Transverse colon (tissue), 4 donors: ENCODE measurements around the gene SLK. TPM values are rescaled to one million over a fixed set of nuclear protein-coding genes. Genes with fewer than 3 reads are reported as not detected.

Source experiments
- DNase-seq: peaks from one replicate; pipeline ENCODE4 v3.0.0-alpha.2; 2019
- H3K27ac ChIP-seq, 4 donors: fragments of 200-600 bp; sonication (generic); 2 replicates each; pipeline ENCODE4 v1.5.1; 2016 to 2018; ENCODE audit warnings: inconsistent platforms in 4 of 4
- H3K27me3 ChIP-seq: fragments of 200-600 bp; sonication (generic); 2 replicates; pipeline ENCODE4 v1.5.1; 2017; ENCODE audit warnings: inconsistent platforms
- H3K36me3 ChIP-seq, 4 donors: fragments of 200-600 bp; sonication (generic); 2 replicates each; pipeline ENCODE4 v1.5.1; 2017 to 2019; ENCODE audit warnings: inconsistent platforms in 4 of 4
- H3K4me1 ChIP-seq, 4 donors: fragments of 200-600 bp; sonication (generic); 2 replicates each; pipeline ENCODE4 v1.5.1; 2017 to 2020; ENCODE audit warnings: inconsistent platforms in 4 of 4
- H3K4me3 ChIP-seq, 4 donors: fragments of 200-600 bp; sonication (generic); 1 replicate in 1 of 4; 2 replicates in 3 of 4; pipeline versions ENCODE4 v1.5.1 to v1.6.1; 2017 to 2019; ENCODE audit warnings: inconsistent platforms in 4 of 4
- H3K9me3 ChIP-seq, 2 donors: fragments of 200-600 bp; sonication (generic); 2 replicates each; pipeline ENCODE4 v1.5.1; 2017 to 2019; ENCODE audit warnings: inconsistent platforms in 2 of 2
- EP300 ChIP-seq: sonication (generic); formaldehyde crosslinking; IDR thresholded peaks from one replicate; pipeline ENCODE4 v1.6.1; 2017; ENCODE audit warnings: antibody characterized with exemption, low read depth
- POLR2A ChIP-seq: fragments of 450-650 bp; IDR thresholded peaks from one replicate; pipeline ENCODE4 v1.6.1; 2016; ENCODE audit warnings: antibody characterized with exemption, mild to moderate bottlenecking, moderate library complexity
- POLR2AphosphoS5 ChIP-seq, 3 donors: sonication (generic); formaldehyde crosslinking; IDR thresholded peaks; one replicate each; pipeline ENCODE4 v1.6.1; 2016; ENCODE audit warnings: antibody characterized with exemption in 3 of 3
- WGBS, 2 donors: methylation state at CpG; one replicate each; pipeline ENCODE4 v1.1.5; 2018; ENCODE audit warnings: low coverage in 1 of 2; 5-methylcytosine and 5-hydroxymethylcytosine counted together
- in situ Hi-C, 4 donors: fragments of 200-750 bp; cut with MboI; loops; one replicate each; pipeline versions ENCODE4 v1.15.0 to v1.15.1; 2017; ENCODE audit warnings: low sequenced_read_pairs in 3 of 4, low pct_ligation_motif_present in 1 of 4, low pct_unique_long_range_greater_than_20kb in 1 of 4
- intact Hi-C: fragments of 100-400 bp; cut with DNase I; formaldehyde crosslinking; loops from one replicate; pipeline ENCODE4 v1.15.1; 2023; ENCODE audit warnings: low total_unique reads
- total RNA-seq, 4 donors: library from RNA; depleted of rRNA; stranded (reverse); fragments of >200 nt; gene quantifications; one replicate each; pipeline ENCODE4 v1.1.0, GENCODE V29; 2016
- TF ChIP-seq, protein P1 (sequence below), 5 experiments: fragments of 200-600 bp in 3 of 5; fragments of 450-650 bp in 2 of 5; sonication (generic) in 3 of 5; IDR thresholded peaks; 1 replicate in 2 of 5; 2 replicates in 3 of 5; pipeline ENCODE4 v1.5.1; 2016 to 2017; ENCODE audit warnings: antibody characterized with exemption in 5 of 5, inconsistent platforms in 3 of 5, mild to moderate bottlenecking in 2 of 5, moderate library complexity in 1 of 5

The SLK gene
- total RNA-seq, 4 donors from 2014 or later = 33.2 to 76.4 (median 55.7) TPM

- TF ChIP-seq, protein P1, sequence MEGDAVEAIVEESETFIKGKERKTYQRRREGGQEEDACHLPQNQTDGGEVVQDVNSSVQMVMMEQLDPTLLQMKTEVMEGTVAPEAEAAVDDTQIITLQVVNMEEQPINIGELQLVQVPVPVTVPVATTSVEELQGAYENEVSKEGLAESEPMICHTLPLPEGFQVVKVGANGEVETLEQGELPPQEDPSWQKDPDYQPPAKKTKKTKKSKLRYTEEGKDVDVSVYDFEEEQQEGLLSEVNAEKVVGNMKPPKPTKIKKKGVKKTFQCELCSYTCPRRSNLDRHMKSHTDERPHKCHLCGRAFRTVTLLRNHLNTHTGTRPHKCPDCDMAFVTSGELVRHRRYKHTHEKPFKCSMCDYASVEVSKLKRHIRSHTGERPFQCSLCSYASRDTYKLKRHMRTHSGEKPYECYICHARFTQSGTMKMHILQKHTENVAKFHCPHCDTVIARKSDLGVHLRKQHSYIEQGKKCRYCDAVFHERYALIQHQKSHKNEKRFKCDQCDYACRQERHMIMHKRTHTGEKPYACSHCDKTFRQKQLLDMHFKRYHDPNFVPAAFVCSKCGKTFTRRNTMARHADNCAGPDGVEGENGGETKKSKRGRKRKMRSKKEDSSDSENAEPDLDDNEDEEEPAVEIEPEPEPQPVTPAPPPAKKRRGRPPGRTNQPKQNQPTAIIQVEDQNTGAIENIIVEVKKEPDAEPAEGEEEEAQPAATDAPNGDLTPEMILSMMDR (IDR thresholded peaks at IDR 0.05) = no peak
- TF ChIP-seq EP300 = no peak
- no peak for TF ChIP-seq POLR2A
- no peak for TF ChIP-seq POLR2AphosphoS5 (IDR thresholded peaks at IDR 0.05)
- WGBS, 2 donors = 80 to 85% methylated on average over 3 to 8 of the region's 8 CpGs
- H3K27me3 ChIP-seq = no peaks in the 10 kb centered on the region
- H3K9me3 ChIP-seq = no peaks in the 10 kb centered on the region
- no peak overlapping the region for H3K4me3 ChIP-seq
- H3K36me3 ChIP-seq = no peaks in the 10 kb centered on the region
- intact Hi-C loops = no loop called here
- H3K27ac ChIP-seq = no peak overlapping the region
- DNase-seq = no peak
- H3K4me1 ChIP-seq = no peaks in the 10 kb centered on the region
- in situ Hi-C loops = loop anchor here in 1 of 4 donors (25.0 kb wide), 1 partner anchor 174 kb away; no protein-coding TSS in a partner anchor
These were observed 71.6 kb downstream of the SLK start for GRCh38 chr10:104038537-104038936.

GRCh38 chr10:104038958-104039752, 72.2 kb downstream of the SLK start:
- Histone ChIP-seq H3K4me3 (no peak overlapping the region), H3K36me3 (no peaks in the 10 kb centered on the region), H3K9me3 (no peaks in the 10 kb centered on the region), H3K27ac (no peak overlapping the region), H3K27me3 (no peaks in the 10 kb centered on the region), H3K4me1 (no peaks in the 10 kb centered on the region)
- WGBS, 2 donors = 80 to 82% methylated on average over 1 to 7 of the region's 7 CpGs
- TF ChIP-seq, protein P1 (IDR thresholded peaks at IDR 0.05) = no peak
- TF ChIP-seq POLR2A (no peak), POLR2AphosphoS5 (IDR thresholded peaks at IDR 0.05) (no peak), EP300 (no peak)
- DNase-seq = no peak
- in situ Hi-C loops (loop anchor here in 1 of 4 donors (25.0 kb wide), 1 partner anchor 173 kb away; no protein-coding TSS in a partner anchor), intact Hi-C loops (no loop called here)

DNA sequence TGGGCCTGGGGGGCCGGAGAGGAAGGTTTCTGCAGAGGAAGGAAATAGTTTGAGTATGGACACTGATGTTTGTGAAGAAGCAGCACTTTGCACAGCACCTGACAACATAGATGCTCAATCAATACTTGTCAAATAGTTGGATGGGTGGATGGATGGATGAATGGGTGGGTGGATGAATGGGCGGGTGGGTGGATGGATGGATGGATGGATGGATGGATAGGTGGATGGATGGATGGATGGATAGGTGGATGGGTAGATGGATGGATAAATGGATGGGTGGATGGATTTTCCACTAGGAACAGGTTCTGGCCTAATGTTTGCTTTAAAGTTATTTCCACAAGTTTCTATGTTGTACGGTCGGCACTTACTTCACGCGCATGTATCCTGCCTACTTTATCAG, 73.4 kb downstream of the SLK start:
- Histone ChIP-seq H3K36me3 (no peaks in the 10 kb centered on the region), H3K4me3 (no peak overlapping the region), H3K9me3 (no peaks in the 10 kb centered on the region), H3K27me3 (no peaks in the 10 kb centered on the region), H3K4me1 (no peaks in the 10 kb centered on the region), H3K27ac (no peak overlapping the region)
- 50 to 55% methylated on average over 2 to 6 of the region's 6 CpGs for WGBS, 2 donors
- no peak for DNase-seq
- in situ Hi-C loops (loop anchor here in 1 of 4 donors (25.0 kb wide), 1 partner anchor 172 kb away; no protein-coding TSS in a partner anchor), intact Hi-C loops (no loop called here)
- TF ChIP-seq POLR2A (no peak), EP300 (no peak), POLR2AphosphoS5 (IDR thresholded peaks at IDR 0.05) (no peak)
- TF ChIP-seq, protein P1 (IDR thresholded peaks at IDR 0.05) = no peak

GRCh38 chr10:104040862-104041789, 74.2 kb downstream of the SLK start:
- in situ Hi-C loops = loop anchor here in 1 of 4 donors (25.0 kb wide), 1 partner anchor 171 kb away; no protein-coding TSS in a partner anchor
- no peak overlapping the region for H3K27ac ChIP-seq
- no peaks in the 10 kb centered on the region for H3K4me1 ChIP-seq
- 73% methylated on average over 8 of the region's 9 CpGs; no CpG with 5 or more reads in 1 of the 2 donors for WGBS, 2 donors
- H3K27me3 ChIP-seq = no peaks in the 10 kb centered on the region
- no peaks in the 10 kb centered on the region for H3K36me3 ChIP-seq
- TF ChIP-seq EP300 (no peak), POLR2A (no peak), POLR2AphosphoS5 (IDR thresholded peaks at IDR 0.05) (no peak)
- TF ChIP-seq, protein P1 (IDR thresholded peaks at IDR 0.05) = no peak
- H3K9me3 ChIP-seq = no peaks in the 10 kb centered on the region
- H3K4me3 ChIP-seq = no peak overlapping the region
- intact Hi-C loops = no loop called here
- DNase-seq = no peak
